OCI-LY1 (cell line): Measurements from ENCODE around the gene TTYH1.
"Not testable (repeated sequence)": the region's sequence is repeated elsewhere in the genome, so short reads cannot be mapped to it uniquely, and the experiment has no call there.

Source experiments
- CTCF ChIP-seq: fragments of 200-600 bp; sonication (generic), shearing (Covaris generic); IDR thresholded peaks from 2 replicates; pipeline ENCODE4 v1.5.1; 2017; ENCODE audit warnings: mild to moderate bottlenecking, antibody characterized with exemption, low read length, moderate library complexity, mixed read lengths
- EZH2 ChIP-seq: fragments of 200-600 bp; sonication (generic), shearing (Covaris generic); IDR thresholded peaks from 2 replicates; pipeline ENCODE4 v1.8.0; 2017; ENCODE audit warnings: borderline replicate concordance, mixed run types, mild to moderate bottlenecking, antibody characterized with exemption, low read length, moderate library complexity, mixed read lengths

GRCh38 chr19:54369688-54370433, 45.4 kb upstream of the TTYH1 start:
- not testable (repeated sequence) for TF ChIP-seq CTCF, EZH2
